Adipocyte (in vitro differentiated cells): ENCODE results near the gene FAM131A.

Source experiments
- DNase-seq: peaks from one replicate; pipeline ENCODE4 v3.0.0-alpha.2; 2015; ENCODE audit warnings: low read depth
- H3K27me3 ChIP-seq: replicated peaks from 2 replicates; pipeline ENCODE4 v1.7.0; 2013; ENCODE audit warnings: mild to moderate bottlenecking, low read length, moderate library complexity; ENCODE audit not compliant: control insufficient read depth, insufficient read depth
- H3K36me3 ChIP-seq: 2 replicates; pipeline ENCODE4 v1.7.0; 2013; ENCODE audit warnings: low read length, mild to moderate bottlenecking, moderate library complexity; ENCODE audit not compliant: control insufficient read depth, insufficient read depth, severe bottlenecking
- H3K4me1 ChIP-seq: 2 replicates; pipeline ENCODE4 v1.7.0; 2013; ENCODE audit warnings: mild to moderate bottlenecking, low read length, moderate library complexity; ENCODE audit not compliant: control insufficient read depth, insufficient read depth
- H3K4me3 ChIP-seq: 2 replicates; pipeline ENCODE4 v1.7.0; 2013; ENCODE audit warnings: mild to moderate bottlenecking, low read length, moderate library complexity
- H3K9ac ChIP-seq: 2 replicates; pipeline ENCODE4 v1.7.0; 2013; ENCODE audit warnings: mild to moderate bottlenecking, low read length, moderate library complexity
- H3K9me3 ChIP-seq: 2 replicates; pipeline ENCODE4 v1.7.0; 2013; ENCODE audit warnings: mild to moderate bottlenecking, low read length, moderate library complexity; ENCODE audit not compliant: control insufficient read depth

The FAM131A gene

DNA sequence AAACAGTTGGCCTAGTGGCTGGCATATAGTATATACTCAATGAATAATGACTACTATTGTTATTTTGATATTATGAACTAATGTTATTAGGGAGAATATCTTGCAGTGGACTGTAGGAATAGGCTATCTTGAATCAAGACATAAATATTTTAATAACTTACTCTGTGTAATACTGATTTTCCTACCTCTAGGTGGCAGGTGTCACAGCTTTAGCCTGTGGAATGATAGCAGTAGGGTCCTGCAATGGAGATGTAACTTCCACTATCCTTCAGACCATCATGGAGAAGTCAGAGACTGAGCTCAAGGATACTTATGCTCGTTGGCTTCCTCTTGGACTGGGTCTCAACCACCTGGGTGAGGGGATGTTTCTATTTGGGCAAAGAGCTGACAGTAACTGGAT lies 31.8 kb upstream of the FAM131A start:
- Histone ChIP-seq H3K27me3 (no peaks in the 10 kb centered on the region), H3K9ac (no peak overlapping the region), H3K9me3 (no peaks in the 10 kb centered on the region), H3K4me3 (no peak overlapping the region), H3K36me3 (peaks cover 90% of the 10 kb centered on the region), H3K4me1 (peaks cover 3% of the 10 kb centered on the region)
- DNase-seq = no peak

DNA sequence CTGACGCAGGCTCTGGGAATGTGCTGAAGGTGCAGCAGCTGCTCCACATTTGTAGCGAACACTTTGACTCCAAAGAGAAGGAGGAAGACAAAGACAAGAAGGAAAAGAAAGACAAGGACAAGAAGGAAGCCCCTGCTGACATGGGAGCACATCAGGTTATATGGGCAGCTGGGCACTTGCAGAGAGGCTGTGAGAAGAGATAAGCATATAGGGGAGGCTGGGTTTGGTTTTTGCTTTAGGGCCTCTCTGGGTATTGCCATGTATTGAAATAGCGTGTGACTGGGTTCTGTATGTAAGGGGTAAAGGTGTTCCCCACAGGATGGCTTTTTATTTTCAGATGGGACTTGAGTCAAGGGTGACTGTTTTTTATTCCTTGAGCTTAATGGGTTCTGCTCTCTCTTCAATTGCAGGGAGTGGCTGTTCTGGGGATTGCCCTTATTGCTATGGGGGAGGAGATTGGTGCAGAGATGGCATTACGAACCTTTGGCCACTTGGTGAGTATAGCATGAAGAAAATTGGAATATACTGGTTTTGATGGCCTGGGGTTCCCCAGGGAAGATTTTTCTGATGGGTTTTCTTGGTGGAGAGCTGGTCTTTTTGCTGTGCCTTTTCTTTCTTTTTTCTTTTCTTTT lies 30.9 kb upstream of the FAM131A start:
- no peak for DNase-seq
- H3K27me3 ChIP-seq = no peaks in the 10 kb centered on the region
- no peaks in the 10 kb centered on the region for H3K4me1 ChIP-seq
- no peak overlapping the region for H3K9ac ChIP-seq
- no peaks in the 10 kb centered on the region for H3K9me3 ChIP-seq
- no peak overlapping the region for H3K4me3 ChIP-seq
- peaks cover 85% of the 10 kb centered on the region for H3K36me3 ChIP-seq

DNA sequence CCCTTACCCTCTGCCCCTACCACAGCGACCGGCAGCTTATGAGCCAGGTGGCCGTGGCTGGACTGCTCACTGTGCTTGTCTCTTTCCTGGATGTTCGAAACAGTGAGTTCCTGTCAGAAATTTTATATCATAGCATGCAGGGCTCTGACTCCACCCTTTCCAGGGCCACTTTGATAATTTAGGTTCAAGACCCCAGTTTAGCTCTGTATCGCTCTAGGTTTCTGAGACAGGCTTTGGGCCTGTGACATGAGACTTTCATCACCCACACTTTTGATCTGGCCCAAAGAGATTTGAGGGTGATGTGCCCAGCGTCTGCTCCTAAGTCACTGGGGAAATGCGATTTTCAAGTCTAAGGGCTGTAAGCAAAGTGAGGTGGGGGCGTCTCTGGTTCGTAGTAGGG lies 29.5 kb upstream of the FAM131A start:
- DNase-seq = no peak
- Histone ChIP-seq H3K36me3 (peaks cover 70% of the 10 kb centered on the region), H3K4me3 (no peak overlapping the region), H3K27me3 (no peaks in the 10 kb centered on the region), H3K4me1 (no peaks in the 10 kb centered on the region), H3K9ac (no peak overlapping the region), H3K9me3 (no peaks in the 10 kb centered on the region)

DNA sequence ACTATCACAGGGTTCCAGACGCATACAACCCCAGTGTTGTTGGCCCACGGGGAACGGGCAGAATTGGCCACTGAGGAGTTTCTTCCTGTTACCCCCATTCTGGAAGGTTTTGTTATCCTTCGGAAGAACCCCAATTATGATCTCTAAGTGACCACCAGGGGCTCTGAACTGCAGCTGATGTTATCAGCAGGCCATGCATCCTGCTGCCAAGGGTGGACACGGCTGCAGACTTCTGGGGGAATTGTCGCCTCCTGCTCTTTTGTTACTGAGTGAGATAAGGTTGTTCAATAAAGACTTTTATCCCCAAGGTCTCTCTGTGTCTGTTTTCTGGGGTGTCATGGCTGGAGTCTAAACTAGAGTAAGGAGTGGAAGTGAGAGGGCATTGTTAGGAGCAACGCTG lies 28.7 kb upstream of the FAM131A start:
- Histone ChIP-seq H3K9me3 (no peaks in the 10 kb centered on the region), H3K4me1 (no peaks in the 10 kb centered on the region), H3K27me3 (no peaks in the 10 kb centered on the region), H3K4me3 (no peak overlapping the region), H3K9ac (no peak overlapping the region), H3K36me3 (peaks cover 62% of the 10 kb centered on the region)
- no peak for DNase-seq

DNA sequence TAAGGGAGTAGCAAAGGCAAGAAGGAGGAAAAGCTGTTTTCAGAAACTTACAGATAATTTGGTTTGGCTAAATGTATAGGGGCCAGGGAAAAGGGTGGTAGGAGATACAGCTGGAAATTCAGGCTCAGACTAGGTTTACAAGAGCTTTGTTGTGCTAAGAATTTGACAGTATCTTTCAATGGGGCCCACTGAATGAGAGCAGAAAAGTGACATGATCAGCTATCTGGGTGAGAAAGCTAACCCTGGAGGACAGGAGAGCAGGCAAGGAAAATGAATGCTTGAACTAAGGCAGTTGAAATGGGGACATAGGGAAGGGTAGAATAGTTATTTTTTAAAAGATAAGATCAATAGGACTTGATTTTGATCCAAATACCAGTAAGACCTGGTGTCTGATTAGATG lies 25.8 kb upstream of the FAM131A start:
- no peaks in the 10 kb centered on the region for H3K27me3 ChIP-seq
- no peaks in the 10 kb centered on the region for H3K9me3 ChIP-seq
- peaks cover 2% of the 10 kb centered on the region for H3K4me1 ChIP-seq
- no peak overlapping the region for H3K4me3 ChIP-seq
- DNase-seq = no peak
- peaks cover 33% of the 10 kb centered on the region for H3K36me3 ChIP-seq
- peak overlapping the region; percentile 29 for H3K9ac ChIP-seq

DNA sequence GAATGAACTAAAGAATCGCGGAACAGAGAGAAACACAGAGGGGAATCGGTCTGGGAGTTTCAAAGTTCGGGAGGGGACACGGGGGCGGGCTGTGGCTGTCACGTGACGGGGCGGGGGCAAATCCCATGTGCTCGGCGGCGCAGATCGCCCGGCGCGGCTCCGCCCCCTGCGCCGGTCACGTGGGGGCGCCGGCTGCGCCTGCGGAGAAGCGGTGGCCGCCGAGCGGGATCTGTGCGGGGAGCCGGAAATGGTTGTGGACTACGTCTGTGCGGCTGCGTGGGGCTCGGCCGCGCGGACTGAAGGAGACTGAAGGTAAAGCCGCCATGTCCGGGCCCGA lies 23.1 kb upstream of the FAM131A start, which contains the start of gene EIF4G1:
TSS of gene EIF4G1 (plus strand) at position 244 of the 337 bp plus-strand sequence. CDS start 1,191 bp downstream, outside the sequence.
- H3K36me3 ChIP-seq = peaks cover 27% of the 10 kb centered on the region
- peak within 1 kb of the TSS; percentile 100 for H3K4me3 ChIP-seq
- peak within 1 kb of the TSS; percentile 100 for H3K9ac ChIP-seq
- H3K27me3 ChIP-seq = no peaks in the 10 kb centered on the region
- H3K9me3 ChIP-seq = no peaks in the 10 kb centered on the region
- H3K4me1 ChIP-seq = peaks cover 26% of the 10 kb centered on the region
- DNase-seq = peak; percentile 97

DNA sequence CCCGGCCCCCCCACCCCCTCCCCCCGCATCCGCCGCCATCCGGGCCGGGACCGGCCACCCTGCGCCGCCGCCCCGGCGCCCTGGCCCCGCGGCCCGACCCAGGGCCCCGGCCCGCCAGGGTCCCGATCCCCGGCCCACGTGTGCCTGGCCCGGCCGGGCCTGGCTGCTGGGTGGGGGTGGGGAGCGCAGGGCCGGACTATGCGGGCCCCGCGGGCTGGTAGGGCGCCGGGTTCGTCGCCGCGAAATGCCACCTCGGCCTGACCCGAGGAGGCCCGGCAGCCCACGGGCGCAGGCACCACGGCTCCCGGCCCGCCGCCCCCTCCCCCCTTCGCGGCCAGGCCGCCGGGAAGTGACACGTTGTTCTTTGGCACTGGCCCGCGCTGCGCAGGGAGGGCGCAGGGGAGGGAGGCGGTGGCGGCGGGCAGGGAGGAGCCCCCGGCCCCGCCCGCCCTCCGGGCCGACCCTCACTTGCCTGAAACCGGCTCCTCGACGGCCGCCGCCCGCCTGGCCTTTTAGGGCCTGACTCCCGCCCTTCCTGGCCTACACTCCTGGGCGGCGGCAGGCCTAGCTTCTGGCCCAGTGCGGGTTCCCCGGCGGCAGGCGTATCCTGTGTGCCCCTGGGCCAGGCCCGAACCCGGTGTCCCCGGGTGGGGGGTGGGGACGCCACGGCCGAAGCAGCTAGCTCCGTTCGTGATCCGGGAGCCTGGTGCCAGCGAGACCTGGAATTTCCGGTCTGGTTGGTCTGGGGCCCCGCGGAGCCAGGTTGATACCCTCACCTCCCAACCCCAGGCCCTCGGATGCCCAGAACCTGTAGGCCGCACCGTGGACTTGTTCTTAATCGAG lies 22.5 kb upstream of the FAM131A start:
- no peaks in the 10 kb centered on the region for H3K27me3 ChIP-seq
- peak; percentile 89 for DNase-seq
- peaks cover 25% of the 10 kb centered on the region for H3K36me3 ChIP-seq
- H3K4me1 ChIP-seq = peaks cover 31% of the 10 kb centered on the region
- H3K9ac ChIP-seq = peak overlapping the region; percentile 100
- peak overlapping the region; percentile 100 for H3K4me3 ChIP-seq
- H3K9me3 ChIP-seq = no peaks in the 10 kb centered on the region

DNA sequence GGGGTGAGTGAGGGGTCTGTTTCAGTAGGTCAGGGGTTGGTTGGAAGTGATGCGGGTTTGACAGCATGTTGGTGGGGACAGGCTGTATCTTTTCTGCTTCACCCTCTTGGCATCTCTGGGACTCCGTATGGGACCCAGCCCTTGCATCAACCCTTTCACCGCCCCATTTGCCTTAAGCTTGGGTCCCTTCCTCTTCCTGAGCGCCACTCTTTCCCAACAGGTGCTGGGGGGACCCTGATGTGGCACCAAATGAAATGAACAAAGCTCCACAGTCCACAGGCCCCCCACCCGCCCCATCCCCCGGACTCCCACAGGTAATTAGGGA lies 21.9 kb upstream of the FAM131A start:
- H3K4me3 ChIP-seq = peak overlapping the region; percentile 100
- H3K36me3 ChIP-seq = peaks cover 24% of the 10 kb centered on the region
- H3K4me1 ChIP-seq = peaks cover 36% of the 10 kb centered on the region
- H3K9me3 ChIP-seq = no peaks in the 10 kb centered on the region
- H3K9ac ChIP-seq = peak overlapping the region; percentile 100
- no peaks in the 10 kb centered on the region for H3K27me3 ChIP-seq
- no peak for DNase-seq

DNA sequence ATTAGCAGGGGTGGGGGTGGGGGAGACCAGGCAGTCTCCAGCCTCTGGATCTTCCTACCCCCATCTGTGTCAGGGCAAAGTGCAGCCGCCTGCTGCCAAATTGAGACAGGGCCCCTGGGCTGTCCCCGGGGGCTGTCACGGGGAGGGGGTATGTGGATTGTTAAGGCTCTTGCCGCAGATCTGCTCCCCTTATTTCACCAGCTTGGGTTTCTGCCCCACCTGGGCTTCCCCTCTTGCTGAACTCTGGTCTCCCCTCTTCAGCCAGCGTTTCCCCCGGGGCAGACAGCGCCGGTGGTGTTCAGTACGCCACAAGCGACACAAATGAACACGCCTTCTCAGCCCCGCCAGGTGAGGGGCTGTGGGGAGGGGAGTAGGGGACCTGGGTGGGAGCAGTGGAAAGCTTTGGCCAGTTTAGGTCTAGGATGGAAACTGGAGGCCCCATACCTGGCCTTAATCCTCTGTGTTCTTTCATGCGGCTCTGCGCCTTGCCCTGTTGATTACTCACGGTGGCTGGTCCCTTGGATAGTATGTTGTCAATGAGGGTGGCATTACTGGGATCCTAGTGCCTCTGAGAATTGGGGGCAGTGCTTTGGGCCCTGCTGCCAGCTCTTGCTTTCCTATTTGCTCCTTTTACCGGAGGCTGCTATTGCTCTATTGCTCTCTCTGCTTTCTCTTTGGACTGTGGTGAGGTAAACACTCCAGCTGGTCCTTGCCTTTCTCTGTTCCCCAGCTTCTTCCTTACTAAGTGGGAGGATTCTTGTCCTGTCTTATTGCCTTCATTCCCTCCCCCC lies 21.3 kb upstream of the FAM131A start:
- H3K36me3 ChIP-seq = peaks cover 29% of the 10 kb centered on the region
- peak; percentile 52 for DNase-seq
- peak overlapping the region; percentile 100 for H3K4me3 ChIP-seq
- no peaks in the 10 kb centered on the region for H3K27me3 ChIP-seq
- peaks cover 41% of the 10 kb centered on the region for H3K4me1 ChIP-seq
- peak overlapping the region; percentile 100 for H3K9ac ChIP-seq
- H3K9me3 ChIP-seq = no peaks in the 10 kb centered on the region

DNA sequence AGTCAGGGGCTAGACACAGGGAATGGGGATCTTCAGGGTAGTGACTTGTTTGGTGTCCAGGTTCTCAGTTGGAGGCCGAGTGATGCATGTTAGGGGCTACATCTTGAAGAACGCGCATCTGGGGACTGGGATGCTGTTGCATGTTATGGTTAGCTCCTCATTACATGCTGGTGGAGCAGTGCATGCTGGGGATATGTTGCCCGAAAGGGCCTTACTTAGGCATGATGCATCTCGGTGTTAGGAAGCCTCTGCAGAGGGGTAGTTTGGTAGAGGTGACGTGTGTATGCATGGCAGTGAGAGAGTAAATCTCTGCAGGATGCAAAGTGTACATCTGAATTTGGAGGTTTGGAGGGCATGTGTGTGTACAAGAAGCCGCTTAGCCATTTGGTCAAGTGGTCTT lies 20.6 kb upstream of the FAM131A start:
- peak overlapping the region; percentile 100 for H3K9ac ChIP-seq
- no peak for DNase-seq
- no peaks in the 10 kb centered on the region for H3K9me3 ChIP-seq
- H3K4me1 ChIP-seq = peaks cover 49% of the 10 kb centered on the region
- peak overlapping the region; percentile 100 for H3K4me3 ChIP-seq
- H3K27me3 ChIP-seq = no peaks in the 10 kb centered on the region
- peaks cover 37% of the 10 kb centered on the region for H3K36me3 ChIP-seq

DNA sequence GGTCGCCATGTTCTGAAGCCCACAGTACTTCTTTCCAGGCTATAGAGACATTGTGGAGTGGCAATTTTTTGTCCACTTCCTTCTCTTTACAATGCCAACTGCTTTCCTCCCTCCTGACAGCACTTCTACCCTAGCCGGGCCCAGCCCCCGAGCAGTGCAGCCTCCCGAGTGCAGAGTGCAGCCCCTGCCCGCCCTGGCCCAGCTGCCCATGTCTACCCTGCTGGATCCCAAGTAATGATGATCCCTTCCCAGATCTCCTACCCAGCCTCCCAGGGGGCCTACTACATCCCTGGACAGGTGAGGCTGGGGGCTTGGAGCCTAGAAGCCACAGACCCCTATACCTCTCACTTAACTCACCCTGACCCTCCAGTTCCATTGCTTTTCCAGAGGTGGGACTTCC lies 20.2 kb upstream of the FAM131A start:
- Histone ChIP-seq H3K4me1 (peaks cover 53% of the 10 kb centered on the region), H3K36me3 (peaks cover 41% of the 10 kb centered on the region), H3K9ac (peak overlapping the region; percentile 100), H3K27me3 (no peaks in the 10 kb centered on the region), H3K4me3 (peak overlapping the region; percentile 100), H3K9me3 (no peaks in the 10 kb centered on the region)
- no peak for DNase-seq
